Fibroblast of mammary gland (primary cell): ENCODE data around the gene MMP2.

Experiments used
- DNase-seq: peaks from one replicate; pipeline ENCODE4 v3.0.0-alpha.2; 2010; ENCODE audit warnings: low read depth
- H3K4me3 ChIP-seq: 2 replicates; pipeline ENCODE4 v1.5.1; 2011; ENCODE audit warnings: low read depth, mild to moderate bottlenecking, low read length, moderate library complexity; ENCODE audit not compliant: control insufficient read depth
- TF ChIP-seq, protein P1 (sequence below): conservative IDR thresholded peaks from 2 replicates; pipeline ENCODE4 v1.5.1; 2011; ENCODE audit warnings: low read depth, low read length, inconsistent platforms; ENCODE audit not compliant: control insufficient read depth, insufficient read depth

The MMP2 gene

DNA sequence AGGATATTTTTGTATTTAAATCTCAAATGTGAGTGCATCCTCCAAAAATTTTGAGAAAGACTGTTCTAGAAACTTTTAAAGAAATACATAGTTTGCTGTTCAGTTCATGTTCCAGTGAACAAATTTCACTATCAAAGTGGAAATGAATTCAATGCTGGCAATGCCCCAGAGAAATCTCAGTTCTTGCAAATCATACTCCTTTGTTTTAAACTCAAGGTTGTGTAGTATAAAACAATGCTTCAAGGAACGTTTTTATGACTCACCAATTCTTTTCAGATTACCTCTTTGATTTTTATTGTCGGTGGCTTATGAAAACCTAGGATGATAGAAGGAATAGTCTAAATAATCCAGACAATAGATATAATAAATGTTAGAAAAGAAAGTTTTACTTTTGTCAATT is 47.4 kb downstream of the MMP2 start:
- TF ChIP-seq, protein P1, sequence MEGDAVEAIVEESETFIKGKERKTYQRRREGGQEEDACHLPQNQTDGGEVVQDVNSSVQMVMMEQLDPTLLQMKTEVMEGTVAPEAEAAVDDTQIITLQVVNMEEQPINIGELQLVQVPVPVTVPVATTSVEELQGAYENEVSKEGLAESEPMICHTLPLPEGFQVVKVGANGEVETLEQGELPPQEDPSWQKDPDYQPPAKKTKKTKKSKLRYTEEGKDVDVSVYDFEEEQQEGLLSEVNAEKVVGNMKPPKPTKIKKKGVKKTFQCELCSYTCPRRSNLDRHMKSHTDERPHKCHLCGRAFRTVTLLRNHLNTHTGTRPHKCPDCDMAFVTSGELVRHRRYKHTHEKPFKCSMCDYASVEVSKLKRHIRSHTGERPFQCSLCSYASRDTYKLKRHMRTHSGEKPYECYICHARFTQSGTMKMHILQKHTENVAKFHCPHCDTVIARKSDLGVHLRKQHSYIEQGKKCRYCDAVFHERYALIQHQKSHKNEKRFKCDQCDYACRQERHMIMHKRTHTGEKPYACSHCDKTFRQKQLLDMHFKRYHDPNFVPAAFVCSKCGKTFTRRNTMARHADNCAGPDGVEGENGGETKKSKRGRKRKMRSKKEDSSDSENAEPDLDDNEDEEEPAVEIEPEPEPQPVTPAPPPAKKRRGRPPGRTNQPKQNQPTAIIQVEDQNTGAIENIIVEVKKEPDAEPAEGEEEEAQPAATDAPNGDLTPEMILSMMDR = no peak
- no peak overlapping the region for H3K4me3 ChIP-seq
- no peak for DNase-seq

DNA sequence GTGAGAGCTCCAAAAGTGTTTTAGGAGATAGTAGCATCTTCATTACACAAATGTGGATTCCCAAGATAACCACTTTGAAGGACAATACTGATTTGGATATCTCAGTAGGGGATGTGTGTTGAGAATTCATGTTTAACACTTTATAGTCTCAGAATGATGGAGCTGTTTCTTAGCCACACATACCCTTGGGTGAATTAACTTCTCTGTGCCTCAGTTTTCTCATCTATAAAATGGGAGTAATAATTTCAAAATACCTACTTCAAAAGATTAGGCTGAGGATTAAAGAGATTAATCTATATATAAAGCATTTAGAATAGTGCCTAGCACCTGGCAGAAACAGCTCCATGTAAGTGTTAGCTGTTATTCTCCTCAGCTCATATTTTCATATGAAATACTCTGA is 48.9 kb downstream of the MMP2 start:
- H3K4me3 ChIP-seq = no peak overlapping the region
- TF ChIP-seq, protein P1 = no peak
- no peak for DNase-seq

DNA sequence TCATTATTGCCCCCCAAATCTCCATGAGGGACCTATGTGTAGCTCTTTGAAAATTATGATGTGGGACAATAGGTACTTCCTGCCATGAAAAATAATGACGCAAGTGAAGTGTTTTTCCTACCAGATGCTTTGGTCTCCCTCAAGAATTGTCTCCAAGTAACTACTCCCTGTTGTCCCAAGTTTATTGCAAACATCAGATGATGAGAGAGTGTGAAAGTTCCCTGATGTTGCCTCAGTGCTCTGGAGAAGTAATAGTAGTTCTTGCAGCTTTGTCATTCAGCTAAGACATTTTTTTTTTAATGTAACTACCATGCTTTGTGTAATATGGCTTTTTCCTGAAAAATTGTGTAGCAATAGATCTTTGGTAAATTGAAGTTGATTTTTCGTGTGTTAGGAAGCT is 50.0 kb downstream of the MMP2 start:
- no peak overlapping the region for H3K4me3 ChIP-seq
- DNase-seq = peak; percentile 33
- TF ChIP-seq, protein P1 = no peak

DNA sequence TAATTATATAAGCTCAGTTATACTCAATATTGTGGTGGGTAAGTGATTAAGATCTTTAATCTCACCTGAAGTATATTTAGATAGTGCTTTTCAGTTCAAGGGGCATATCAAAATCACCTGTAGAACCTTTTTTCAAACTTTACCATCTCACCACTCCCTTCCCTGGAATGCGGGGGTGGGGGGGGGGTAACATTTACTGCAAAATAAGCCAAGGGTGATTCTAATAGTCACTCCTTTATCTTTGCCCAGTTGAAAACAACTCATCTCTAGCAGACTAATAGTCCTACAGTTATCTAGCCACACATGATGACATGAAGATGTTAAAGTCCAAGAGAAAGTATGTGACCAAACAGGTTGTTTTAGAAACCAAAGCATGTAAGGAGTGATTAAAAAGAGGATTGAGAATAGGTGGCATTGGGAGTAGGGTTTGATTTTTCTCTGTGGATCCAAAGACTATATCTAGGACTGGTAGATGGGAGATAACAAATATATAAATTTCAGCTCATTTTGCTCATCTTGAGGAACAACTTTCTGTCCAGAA is 51.4 kb downstream of the MMP2 start:
- TF ChIP-seq, protein P1 = no peak
- no peak for DNase-seq
- H3K4me3 ChIP-seq = no peak overlapping the region

DNA sequence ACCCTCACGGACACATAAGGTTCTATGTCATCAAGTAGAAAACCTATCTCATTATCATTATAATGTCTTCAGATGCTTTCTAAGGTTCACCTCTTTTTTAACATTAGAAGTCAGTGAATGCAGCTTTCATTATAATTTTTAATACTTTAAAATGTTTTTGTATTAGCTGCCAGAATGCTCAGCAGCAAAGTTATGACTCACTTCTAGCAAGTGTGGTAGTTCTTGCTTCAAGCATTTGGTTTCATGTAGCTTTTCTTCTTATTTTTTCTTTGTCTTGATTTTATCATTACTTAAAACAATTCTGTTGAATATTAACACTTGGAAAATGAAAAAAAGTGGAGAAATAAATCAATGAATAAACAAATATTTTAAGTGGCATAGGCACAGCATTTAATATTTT is 53.2 kb downstream of the MMP2 start:
- DNase-seq = no peak
- TF ChIP-seq, protein P1 = no peak
- H3K4me3 ChIP-seq = no peak overlapping the region

DNA sequence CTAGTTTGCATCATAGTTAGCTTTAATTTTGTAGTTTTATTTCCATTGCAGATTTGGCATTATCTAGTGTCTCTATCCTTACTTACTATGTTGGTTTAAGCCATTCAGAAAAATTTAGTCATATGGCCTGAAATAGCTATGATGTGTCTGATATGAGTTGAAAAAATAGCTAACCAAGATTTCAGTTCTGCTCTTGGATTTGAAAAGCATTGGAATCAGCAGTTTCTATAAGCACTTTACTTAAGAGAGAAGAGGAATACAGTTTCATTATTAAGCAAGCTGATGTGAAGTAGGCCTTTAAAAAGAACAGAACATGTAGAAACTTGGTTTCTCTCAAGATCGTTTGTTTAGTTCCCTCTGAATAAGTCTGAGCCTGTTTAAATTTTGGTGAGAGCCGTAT is 55.8 kb downstream of the MMP2 start:
- DNase-seq = no peak
- TF ChIP-seq, protein P1 = no peak
- no peak overlapping the region for H3K4me3 ChIP-seq

DNA sequence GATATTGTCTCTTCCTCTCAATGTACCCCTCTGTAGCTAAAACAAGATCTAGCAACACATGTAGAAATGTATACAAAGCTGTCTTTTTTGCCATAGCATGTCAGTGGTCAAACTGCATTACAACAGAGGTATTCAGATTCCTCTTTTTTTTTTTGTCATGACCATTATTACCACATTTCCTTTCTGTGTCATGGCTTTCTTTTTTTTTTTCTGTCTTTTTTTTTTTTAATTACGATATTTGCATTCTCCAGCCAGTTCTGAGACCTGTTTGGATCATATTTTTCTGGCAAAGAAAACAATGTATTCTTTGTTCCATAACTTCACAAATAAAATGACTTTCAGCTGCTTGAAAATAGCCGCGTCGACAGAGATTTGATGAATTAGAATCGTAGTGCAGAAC is 60.1 kb downstream of the MMP2 start:
- DNase-seq = peak; percentile 43
- H3K4me3 ChIP-seq = no peak overlapping the region
- TF ChIP-seq, protein P1 = no peak
